Astrocyte of the cerebellum (primary cell): ENCODE data around the gene NUP160.
A peak's percentile ranks its signal among the peaks of the same experiment; 100 is the strongest.
"Not testable (repeated sequence)": the region's sequence is repeated elsewhere in the genome, so short reads cannot be mapped to it uniquely, and the experiment has no call there.

Experiments used
- DNase-seq: peaks from one replicate; pipeline ENCODE4 v3.0.0-alpha.2; 2011; ENCODE audit warnings: low read depth
- H3K4me3 ChIP-seq: 2 replicates; pipeline ENCODE4 v1.5.1; 2011; ENCODE audit warnings: mild to moderate bottlenecking, low read depth, low read length, moderate library complexity
- in situ Hi-C: cut with HindIII; loops from 2 replicates; pipeline ENCODE4 v1.10.0; 2017; ENCODE audit warnings: low sequenced_read_pairs
- TF ChIP-seq, protein P1 (sequence below): IDR thresholded peaks from 2 replicates; pipeline ENCODE4 v1.5.1; 2012; ENCODE audit warnings: low read length, low read depth, moderate library complexity, mild to moderate bottlenecking; ENCODE audit errors: missing control alignments

The NUP160 gene

GRCh38 chr11:47887910-47888569, 39.9 kb upstream of the NUP160 start:
- TF ChIP-seq, protein P1, sequence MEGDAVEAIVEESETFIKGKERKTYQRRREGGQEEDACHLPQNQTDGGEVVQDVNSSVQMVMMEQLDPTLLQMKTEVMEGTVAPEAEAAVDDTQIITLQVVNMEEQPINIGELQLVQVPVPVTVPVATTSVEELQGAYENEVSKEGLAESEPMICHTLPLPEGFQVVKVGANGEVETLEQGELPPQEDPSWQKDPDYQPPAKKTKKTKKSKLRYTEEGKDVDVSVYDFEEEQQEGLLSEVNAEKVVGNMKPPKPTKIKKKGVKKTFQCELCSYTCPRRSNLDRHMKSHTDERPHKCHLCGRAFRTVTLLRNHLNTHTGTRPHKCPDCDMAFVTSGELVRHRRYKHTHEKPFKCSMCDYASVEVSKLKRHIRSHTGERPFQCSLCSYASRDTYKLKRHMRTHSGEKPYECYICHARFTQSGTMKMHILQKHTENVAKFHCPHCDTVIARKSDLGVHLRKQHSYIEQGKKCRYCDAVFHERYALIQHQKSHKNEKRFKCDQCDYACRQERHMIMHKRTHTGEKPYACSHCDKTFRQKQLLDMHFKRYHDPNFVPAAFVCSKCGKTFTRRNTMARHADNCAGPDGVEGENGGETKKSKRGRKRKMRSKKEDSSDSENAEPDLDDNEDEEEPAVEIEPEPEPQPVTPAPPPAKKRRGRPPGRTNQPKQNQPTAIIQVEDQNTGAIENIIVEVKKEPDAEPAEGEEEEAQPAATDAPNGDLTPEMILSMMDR: no peak
- H3K4me3 ChIP-seq: no peak overlapping the region
- in situ Hi-C loops: no loop called here
- DNase-seq: no peak

- no peak overlapping the region for H3K4me3 ChIP-seq
- in situ Hi-C loops: no loop called here
- TF ChIP-seq, protein P1: no peak
- peak; percentile 26 for DNase-seq
These were observed 37.9 kb upstream of the NUP160 start for GRCh38 chr11:47886096-47886495.

DNA sequence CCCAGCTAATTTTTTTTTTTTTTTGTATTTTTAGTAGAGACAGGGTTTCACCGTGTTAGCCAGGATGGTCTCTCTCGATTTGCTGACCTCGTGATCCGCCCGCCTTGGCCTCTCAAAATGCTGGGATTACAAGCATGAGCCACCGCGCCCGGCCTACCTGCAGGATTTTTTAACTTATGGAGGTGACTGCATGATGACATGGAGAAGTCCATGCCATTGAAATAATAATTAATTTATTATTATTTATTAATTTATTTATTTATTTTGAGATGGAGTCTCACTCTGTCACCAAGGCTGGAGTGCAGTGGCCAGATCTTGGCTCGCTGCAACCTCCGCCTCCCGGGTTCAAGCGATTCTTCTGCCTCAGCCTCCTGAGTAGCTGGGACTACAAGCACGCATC, 34.3 kb upstream of the NUP160 start:
- in situ Hi-C loops, DNase-seq, H3K4me3 ChIP-seq: not testable (repeated sequence)

GRCh38 chr11:47881145-47881544, 33.0 kb upstream of the NUP160 start:
- no peak overlapping the region for H3K4me3 ChIP-seq
- TF ChIP-seq, protein P1: no peak
- in situ Hi-C loops: no loop called here
- DNase-seq: no peak

DNA sequence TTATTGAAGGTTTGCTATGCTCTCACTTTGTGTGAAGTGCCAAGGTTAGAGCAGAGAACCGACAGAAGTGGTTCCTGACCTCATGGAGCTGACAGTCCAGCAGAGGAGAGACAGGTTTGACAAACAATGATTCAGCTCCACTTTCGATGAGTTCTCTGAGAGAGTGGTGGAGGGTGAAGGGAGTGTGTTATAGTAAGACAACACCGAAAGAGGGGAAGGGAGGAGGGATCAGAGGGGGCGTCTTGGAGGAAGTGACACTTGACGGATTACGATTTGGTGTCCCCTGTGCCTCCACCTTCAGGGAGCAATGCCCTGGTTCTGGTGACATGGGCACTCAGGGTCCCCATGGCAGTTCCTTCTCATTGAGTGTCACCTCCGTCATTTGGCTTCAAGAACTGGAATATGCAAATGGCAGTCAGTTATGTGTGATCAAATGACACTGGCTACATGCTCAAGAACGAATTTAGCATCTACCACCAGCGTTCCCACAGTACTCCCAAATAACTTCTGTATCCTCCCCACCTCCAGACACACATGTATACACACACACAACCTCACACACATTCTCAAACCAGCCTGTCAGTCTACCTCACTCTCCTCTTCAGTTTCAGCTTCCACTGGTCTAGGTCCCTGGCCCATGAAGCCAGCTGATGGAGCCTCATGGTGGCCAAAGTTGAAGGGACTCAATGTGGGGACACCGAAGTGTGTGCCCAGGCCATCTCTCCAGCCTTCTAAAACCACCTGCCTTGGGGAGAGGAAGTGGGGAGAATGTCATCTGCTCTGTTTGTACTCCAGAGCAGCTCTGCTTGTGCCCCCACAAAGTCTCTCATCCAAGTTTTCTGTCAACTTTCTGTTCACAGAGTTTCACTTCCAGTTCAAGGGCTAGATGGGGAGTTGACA, 31.4 kb upstream of the NUP160 start:
- DNase-seq: no peak
- in situ Hi-C loops: no loop called here
- H3K4me3 ChIP-seq: no peak overlapping the region
- TF ChIP-seq, protein P1: no peak

GRCh38 chr11:47875858-47876257, 27.7 kb upstream of the NUP160 start:
- H3K4me3 ChIP-seq, DNase-seq, in situ Hi-C loops: not testable (repeated sequence)

DNA sequence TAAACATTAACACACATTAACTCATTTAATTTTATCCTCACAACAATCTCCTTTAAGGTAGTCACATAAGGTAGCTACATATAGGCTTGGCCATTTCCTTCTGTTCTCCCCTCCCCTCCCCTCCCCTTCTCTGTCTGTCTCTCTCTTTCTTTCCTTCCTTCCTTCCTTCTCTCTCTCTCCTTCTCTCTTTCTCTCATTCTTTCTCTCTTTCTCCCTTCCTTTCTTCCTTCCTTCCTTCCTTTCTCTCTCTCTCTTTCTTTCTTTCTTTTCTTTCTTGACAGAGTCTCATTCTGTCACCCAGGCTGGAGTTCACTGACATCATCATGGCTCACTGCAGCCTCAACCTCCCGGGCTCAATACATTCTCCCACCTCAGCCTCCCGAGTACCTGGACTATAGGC, 22.3 kb upstream of the NUP160 start:
- no peak for DNase-seq
- no peak overlapping the region for H3K4me3 ChIP-seq
- TF ChIP-seq, protein P1: no peak
- in situ Hi-C loops: no loop called here
